ENCODE measurements around the gene WIPI1. TPM values are rescaled to one million over a fixed set of nuclear protein-coding genes. Genes with fewer than 3 reads are reported as not detected.

Gene WIPI1
- total and polyA plus RNA-seq, 4 donors, result 18.5 to 53.1 (median 38.2) TPM

DNA sequence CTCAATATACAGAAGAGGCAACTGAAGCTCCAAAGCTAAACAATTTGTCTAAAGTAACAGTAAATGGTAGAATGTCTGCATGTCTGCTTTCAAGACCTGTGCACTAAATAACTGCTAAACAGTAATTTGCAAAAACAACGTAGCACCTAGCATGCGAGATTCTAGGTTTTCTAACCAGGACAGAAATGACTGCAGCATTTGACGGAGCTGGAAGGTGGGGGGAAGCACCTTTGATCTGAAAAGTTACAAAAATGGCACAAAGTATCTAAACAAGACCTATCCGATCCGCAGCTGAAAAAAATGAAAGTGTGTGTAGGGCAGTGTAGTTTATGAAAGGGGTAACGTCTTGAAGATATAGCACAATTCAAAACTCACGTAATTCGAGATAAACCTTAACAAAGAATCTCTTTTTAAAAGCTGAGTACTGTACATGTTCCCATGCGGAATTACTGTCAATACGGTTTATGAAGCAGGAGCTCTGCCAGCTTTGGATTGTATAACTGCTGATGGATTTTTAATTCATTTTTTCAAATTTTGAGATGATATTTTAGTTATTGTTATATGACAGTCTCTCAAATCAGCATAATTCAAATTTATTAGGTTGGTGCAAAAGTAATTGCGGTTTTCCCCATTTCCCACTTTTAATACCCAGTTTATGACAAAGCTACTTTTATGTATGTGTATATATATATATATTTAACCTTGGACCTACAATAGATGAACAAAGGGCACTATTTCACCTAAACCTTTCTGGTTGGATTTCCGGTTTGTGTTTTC, 1.2 kb upstream of the WIPI1 start:
- H3K4me1 ChIP-seq (ENCODE audit: control insufficient read depth in 1 of 2, insufficient read depth in 2 of 2, low read length in 2 of 2), result peaks cover 0 to 2% of the 10 kb centered on the region in 2 donors
- H3K27me3 ChIP-seq (ENCODE audit: control insufficient read depth in 1 of 2, insufficient read depth in 2 of 2, low read length in 1 of 2), result no peaks in the 10 kb centered on the region
- ATAC-seq (ENCODE audit: low FRiP score) (no peak), DNase-seq (no peak)
- 39 to 40% methylated on average over 12 of the region's 12 CpGs for WGBS, 2 donors
- no peaks in the 10 kb centered on the region for H3K9me3 ChIP-seq (ENCODE audit: control insufficient read depth, low read length)
- H3K4me3 ChIP-seq (ENCODE audit: low read length in 2 of 2), result peak overlapping the region; percentile 41 to 44
- peak overlapping the region in 1 of 2 donors; percentile 62 for H3K27ac ChIP-seq (ENCODE audit: low read depth in 1 of 2, low read length in 2 of 2)
- no peaks in the 10 kb centered on the region for H3K36me3 ChIP-seq (ENCODE audit: control insufficient read depth in 1 of 2, insufficient read depth in 2 of 2, low read length in 1 of 2)
- intact Hi-C loops (cut with DNase I), result loop anchor here in 1 of 2 donors (5.0 kb wide), 1 partner anchor 211 kb away; the partner anchor contains the start of gene AMZ2

DNA sequence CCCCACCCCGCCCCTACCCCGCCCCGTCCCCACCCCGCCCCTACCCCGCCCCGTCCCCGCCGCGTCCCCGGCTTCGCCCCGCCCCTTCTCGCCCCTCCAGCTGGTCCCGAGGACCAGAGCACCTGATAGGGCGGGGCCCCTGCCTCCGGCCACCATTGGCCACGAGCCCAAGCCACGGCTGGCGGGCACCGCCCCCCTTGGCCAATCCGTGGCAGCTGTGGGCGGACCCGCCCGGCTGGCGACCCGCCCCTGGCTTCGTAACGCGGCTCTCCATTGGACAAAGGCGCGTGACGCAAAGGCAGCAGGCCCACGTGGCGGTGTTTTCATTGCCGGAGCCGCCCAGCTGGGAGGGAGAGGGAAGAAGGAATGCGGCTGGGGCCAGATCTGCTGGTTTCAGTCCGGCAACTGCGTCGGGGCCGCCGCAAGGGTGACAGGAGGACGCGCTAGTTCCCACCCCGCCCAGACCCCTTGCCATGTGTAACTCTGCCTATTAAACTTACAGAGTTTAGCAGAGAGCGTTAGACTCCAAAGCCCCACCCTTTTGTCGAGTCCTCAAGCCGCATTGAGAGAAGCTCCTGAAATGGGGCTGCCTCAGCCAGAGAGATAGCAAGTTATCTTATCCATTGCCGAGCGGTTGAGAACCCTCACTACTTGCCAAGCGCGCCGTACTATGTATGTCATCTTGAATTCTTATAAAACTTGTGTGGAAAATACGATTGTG, 403 bp upstream of the WIPI1 start:
- Histone ChIP-seq H3K4me3 (ENCODE audit: low read length in 2 of 2) (peak overlapping the region; percentile 41 to 44), H3K9me3 (ENCODE audit: control insufficient read depth, low read length) (no peaks in the 10 kb centered on the region), H3K36me3 (ENCODE audit: control insufficient read depth in 1 of 2, insufficient read depth in 2 of 2, low read length in 1 of 2) (no peaks in the 10 kb centered on the region), H3K4me1 (ENCODE audit: control insufficient read depth in 1 of 2, insufficient read depth in 2 of 2, low read length in 2 of 2) (peaks cover 0 to 2% of the 10 kb centered on the region in 2 donors), H3K27ac (ENCODE audit: low read depth in 1 of 2, low read length in 2 of 2) (peak overlapping the region in 1 of 2 donors; percentile 62), H3K27me3 (ENCODE audit: control insufficient read depth in 1 of 2, insufficient read depth in 2 of 2, low read length in 1 of 2) (no peaks in the 10 kb centered on the region)
- intact Hi-C loops (cut with DNase I), result loop anchor here in 1 of 2 donors (5.0 kb wide), 1 partner anchor 210 kb away; the partner anchor contains the start of gene AMZ2
- ATAC-seq (ENCODE audit: low FRiP score), result peak; percentile 98
- WGBS, 2 donors, result 0 to 1% methylated on average over 40 to 54 of the region's 54 CpGs
- DNase-seq, result peak; percentile 99

GRCh38 chr17:68456339-68457167, 743 bp downstream of the WIPI1 start:
- H3K27me3 ChIP-seq (ENCODE audit: control insufficient read depth in 1 of 2, insufficient read depth in 2 of 2, low read length in 1 of 2), result no peaks in the 10 kb centered on the region
- DNase-seq (peak; percentile 89 to 90), ATAC-seq (ENCODE audit: low FRiP score) (peak; percentile 87)
- intact Hi-C loops (cut with DNase I), result loop anchor here in 1 of 2 donors (5.0 kb wide), 1 partner anchor 209 kb away; the partner anchor contains the start of gene AMZ2
- peak overlapping the region; percentile 50 to 61 for H3K27ac ChIP-seq (ENCODE audit: low read depth in 1 of 2, low read length in 2 of 2)
- peak overlapping the region; percentile 80 for H3K4me3 ChIP-seq (ENCODE audit: low read length in 2 of 2)
- H3K4me1 ChIP-seq (ENCODE audit: control insufficient read depth in 1 of 2, insufficient read depth in 2 of 2, low read length in 2 of 2), result peaks cover 0 to 2% of the 10 kb centered on the region in 2 donors
- no peaks in the 10 kb centered on the region for H3K9me3 ChIP-seq (ENCODE audit: control insufficient read depth, low read length)
- no peaks in the 10 kb centered on the region for H3K36me3 ChIP-seq (ENCODE audit: control insufficient read depth in 1 of 2, insufficient read depth in 2 of 2, low read length in 1 of 2)
- 2 to 3% methylated on average over 23 of the region's 23 CpGs for WGBS, 2 donors

GRCh38 chr17:68455901-68456338, 1.4 kb downstream of the WIPI1 start:
- Histone ChIP-seq H3K27me3 (ENCODE audit: control insufficient read depth in 1 of 2, insufficient read depth in 2 of 2, low read length in 1 of 2) (no peaks in the 10 kb centered on the region), H3K27ac (ENCODE audit: low read depth in 1 of 2, low read length in 2 of 2) (peak overlapping the region; percentile 6 to 61), H3K4me3 (ENCODE audit: low read length in 2 of 2) (peak overlapping the region; percentile 13 to 80), H3K9me3 (ENCODE audit: control insufficient read depth, low read length) (no peaks in the 10 kb centered on the region), H3K36me3 (ENCODE audit: control insufficient read depth in 1 of 2, insufficient read depth in 2 of 2, low read length in 1 of 2) (peaks cover 0 to 1% of the 10 kb centered on the region in 2 donors), H3K4me1 (ENCODE audit: control insufficient read depth in 1 of 2, insufficient read depth in 2 of 2, low read length in 2 of 2) (peaks cover 0 to 2% of the 10 kb centered on the region in 2 donors)
- WGBS, 2 donors, result 3 to 8% methylated on average over 4 of the region's 4 CpGs
- ATAC-seq (ENCODE audit: low FRiP score), result peak; percentile 0
- intact Hi-C loops (cut with DNase I), result loop anchor here in 1 of 2 donors (5.0 kb wide), 1 partner anchor 209 kb away; the partner anchor contains the start of gene AMZ2
- DNase-seq, result no peak

- no peaks in the 10 kb centered on the region for H3K27me3 ChIP-seq (ENCODE audit: control insufficient read depth in 1 of 2, insufficient read depth in 2 of 2, low read length in 1 of 2)
- no peak overlapping the region for H3K27ac ChIP-seq (ENCODE audit: low read depth in 1 of 2, low read length in 2 of 2)
- H3K36me3 ChIP-seq (ENCODE audit: control insufficient read depth in 1 of 2, insufficient read depth in 2 of 2, low read length in 1 of 2), result peaks cover 3 to 4% of the 10 kb centered on the region in 2 donors
- DNase-seq, result no peak
- ATAC-seq (ENCODE audit: low FRiP score), result no peak
- WGBS, 2 donors, result 75 to 77% methylated on average over 5 of the region's 5 CpGs
- H3K4me3 ChIP-seq (ENCODE audit: low read length in 2 of 2), result no peak overlapping the region
- no peaks in the 10 kb centered on the region for H3K9me3 ChIP-seq (ENCODE audit: control insufficient read depth, low read length)
- intact Hi-C loops (cut with DNase I), result no loop called here
- H3K4me1 ChIP-seq (ENCODE audit: control insufficient read depth in 1 of 2, insufficient read depth in 2 of 2, low read length in 2 of 2), result peaks cover 0 to 2% of the 10 kb centered on the region in 2 donors
These were observed 3.2 kb downstream of the WIPI1 start for GRCh38 chr17:68453991-68454665.

DNA sequence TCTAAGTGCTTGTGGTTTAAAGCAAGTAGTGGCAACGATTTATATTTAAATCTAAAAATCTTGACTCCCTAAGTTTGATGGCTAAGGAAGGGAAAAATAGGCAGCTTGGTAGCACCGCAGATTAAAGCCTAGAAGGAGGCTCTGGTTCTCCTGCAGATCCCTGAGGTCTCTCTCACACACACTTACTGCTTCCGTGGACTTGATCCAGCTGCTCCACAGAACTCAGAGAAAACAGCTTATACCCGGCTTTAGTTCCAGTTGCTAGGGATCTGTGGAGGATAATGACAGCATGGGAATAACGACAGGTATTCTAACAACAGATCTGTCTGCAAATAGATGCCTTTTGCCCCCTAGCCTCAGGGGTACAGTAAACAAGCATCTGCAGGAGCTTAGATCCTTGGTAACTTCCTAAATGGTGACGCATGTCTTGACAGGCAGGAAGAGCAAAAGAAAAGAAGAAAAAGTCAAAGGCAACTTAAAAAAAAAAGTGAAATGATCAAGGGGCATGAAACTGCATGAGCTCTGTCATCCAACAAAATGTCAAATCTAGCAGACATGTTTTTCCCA, 4.5 kb downstream of the WIPI1 start:
- Histone ChIP-seq H3K9me3 (ENCODE audit: control insufficient read depth, low read length) (no peaks in the 10 kb centered on the region), H3K27me3 (ENCODE audit: control insufficient read depth in 1 of 2, insufficient read depth in 2 of 2, low read length in 1 of 2) (no peaks in the 10 kb centered on the region), H3K36me3 (ENCODE audit: control insufficient read depth in 1 of 2, insufficient read depth in 2 of 2, low read length in 1 of 2) (peaks cover 4 to 6% of the 10 kb centered on the region in 2 donors), H3K27ac (ENCODE audit: low read depth in 1 of 2, low read length in 2 of 2) (no peak overlapping the region), H3K4me1 (ENCODE audit: control insufficient read depth in 1 of 2, insufficient read depth in 2 of 2, low read length in 2 of 2) (peaks cover 0 to 2% of the 10 kb centered on the region in 2 donors), H3K4me3 (ENCODE audit: low read length in 2 of 2) (no peak overlapping the region)
- intact Hi-C loops (cut with DNase I), result no loop called here
- 73% methylated on average over 6 of the region's 6 CpGs for WGBS, 2 donors
- DNase-seq (no peak), ATAC-seq (ENCODE audit: low FRiP score) (no peak)

GRCh38 chr17:68451670-68452354, 5.5 kb downstream of the WIPI1 start:
- WGBS, 2 donors, result 85% methylated on average over 5 of the region's 5 CpGs
- H3K27ac ChIP-seq (ENCODE audit: low read depth in 1 of 2, low read length in 2 of 2), result no peak overlapping the region
- ATAC-seq (ENCODE audit: low FRiP score) (no peak), DNase-seq (no peak)
- intact Hi-C loops (cut with DNase I), result no loop called here
- H3K4me1 ChIP-seq (ENCODE audit: control insufficient read depth in 1 of 2, insufficient read depth in 2 of 2, low read length in 2 of 2), result peaks cover 0 to 2% of the 10 kb centered on the region in 2 donors
- H3K27me3 ChIP-seq (ENCODE audit: control insufficient read depth in 1 of 2, insufficient read depth in 2 of 2, low read length in 1 of 2), result no peaks in the 10 kb centered on the region
- no peak overlapping the region for H3K4me3 ChIP-seq (ENCODE audit: low read length in 2 of 2)
- no peaks in the 10 kb centered on the region for H3K9me3 ChIP-seq (ENCODE audit: control insufficient read depth, low read length)
- H3K36me3 ChIP-seq (ENCODE audit: control insufficient read depth in 1 of 2, insufficient read depth in 2 of 2, low read length in 1 of 2), result peaks cover 4 to 6% of the 10 kb centered on the region in 2 donors

Measured in aorta (tissue), 5 donors.